Adipose tissue (tissue), 3 donors: ENCODE data around the gene OR6C75. TPM values are rescaled to one million over a fixed set of nuclear protein-coding genes. Genes with fewer than 3 reads are reported as not detected.

Experiments used
- H3K27ac ChIP-seq: one replicate; pipeline ENCODE4 v1.5.1; 2013; ENCODE audit warnings: low read depth, low read length
- WGBS, 3 donors: extraction: QIAGEN DNeasy Blood & Tissue Kit; methylation state at CpG; one replicate each; pipeline ENCODE4 v1.1.7; 2013; 5-methylcytosine and 5-hydroxymethylcytosine counted together
- polyA plus RNA-seq, 3 donors: library from polyadenylated mRNA; stranded (reverse); fragments of 200-250 nt; gene quantifications; one replicate each; pipeline ENCODE4 v1.2.3, GENCODE V29; 2013
- donor health status: healthy with polysubstance abuse.
- donor health status: Bipolar disorder and iron deficiency.
- donor health status: healthy.

Gene OR6C75
- polyA plus RNA-seq, 3 donors = 0.11 TPM; not detected in 2

DNA sequence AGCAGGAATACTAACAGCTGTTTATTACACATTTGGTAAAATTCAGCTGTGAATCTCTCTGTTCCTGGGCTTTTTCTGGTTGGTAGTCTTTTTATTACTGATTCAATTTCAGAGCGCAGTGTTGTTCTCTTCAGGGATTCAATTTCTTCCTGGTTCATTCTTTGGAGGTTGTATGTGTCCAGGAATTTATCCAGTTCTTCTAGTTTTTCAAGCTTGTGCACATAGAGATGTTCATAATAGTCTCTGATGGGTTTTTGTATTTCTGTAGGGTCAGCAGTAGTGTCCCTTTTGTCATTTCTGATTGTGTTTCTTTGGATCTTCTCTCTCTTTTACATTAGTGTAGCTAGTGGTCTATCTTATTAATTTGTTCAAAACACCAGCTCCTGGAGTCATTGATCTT lies 54.2 kb downstream of the OR6C75 start:
- 40 to 100% (median 100%) methylated on average over 1 of the region's 1 CpG for WGBS, 3 donors
- no peak overlapping the region for H3K27ac ChIP-seq

Other genes starting within 250 kb of the OR6C75 start
- not detected for gene OR9K2, start 236.6 kb upstream of the OR6C75 start, polyA plus RNA-seq
- gene OR10A7, start 141.9 kb upstream of the OR6C75 start, polyA plus RNA-seq = not detected
- not detected for gene OR6C74, start 118.4 kb upstream of the OR6C75 start, polyA plus RNA-seq
- gene OR6C6, start 66.4 kb upstream of the OR6C75 start, polyA plus RNA-seq = not detected
- not detected for gene OR6C1, start 48.6 kb upstream of the OR6C75 start, polyA plus RNA-seq
- gene OR6C3, start 32.2 kb upstream of the OR6C75 start, polyA plus RNA-seq = not detected
- gene OR6C65, start 37.6 kb downstream of the OR6C75 start, polyA plus RNA-seq = not detected
- gene OR6C76, start 63.3 kb downstream of the OR6C75 start, polyA plus RNA-seq = not detected
- gene OR6C2, start 81.1 kb downstream of the OR6C75 start, polyA plus RNA-seq = not detected
- gene OR6C70, start 107.2 kb downstream of the OR6C75 start, polyA plus RNA-seq = not detected
- gene OR6C68, start 129.4 kb downstream of the OR6C75 start, polyA plus RNA-seq = not detected
- gene OR6C4, start 186.6 kb downstream of the OR6C75 start, polyA plus RNA-seq = not detected
- gene OR2AP1, start 209.5 kb downstream of the OR6C75 start, polyA plus RNA-seq = not detected